ENCODE results near the gene ANK3.

DNA sequence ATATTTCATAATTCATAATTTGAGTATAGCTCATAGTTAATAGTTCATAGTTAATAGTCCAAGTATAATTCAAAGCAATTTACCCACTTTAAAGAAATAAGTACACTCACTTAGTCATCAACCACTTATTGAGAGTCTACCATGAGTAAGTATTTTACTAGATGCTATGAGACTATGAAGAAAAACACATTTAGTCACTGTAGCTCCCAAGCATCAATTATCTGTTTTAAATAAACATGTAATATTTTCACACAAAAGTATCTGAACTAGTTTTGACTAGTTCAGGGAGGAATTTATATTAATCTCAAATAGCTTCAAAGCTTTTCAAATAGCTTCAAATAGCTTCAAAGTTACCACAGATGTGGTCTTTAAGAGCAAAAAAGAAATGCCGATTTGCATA is 119.2 kb downstream of the ANK3 start:
- TF ChIP-seq, protein P1, sequence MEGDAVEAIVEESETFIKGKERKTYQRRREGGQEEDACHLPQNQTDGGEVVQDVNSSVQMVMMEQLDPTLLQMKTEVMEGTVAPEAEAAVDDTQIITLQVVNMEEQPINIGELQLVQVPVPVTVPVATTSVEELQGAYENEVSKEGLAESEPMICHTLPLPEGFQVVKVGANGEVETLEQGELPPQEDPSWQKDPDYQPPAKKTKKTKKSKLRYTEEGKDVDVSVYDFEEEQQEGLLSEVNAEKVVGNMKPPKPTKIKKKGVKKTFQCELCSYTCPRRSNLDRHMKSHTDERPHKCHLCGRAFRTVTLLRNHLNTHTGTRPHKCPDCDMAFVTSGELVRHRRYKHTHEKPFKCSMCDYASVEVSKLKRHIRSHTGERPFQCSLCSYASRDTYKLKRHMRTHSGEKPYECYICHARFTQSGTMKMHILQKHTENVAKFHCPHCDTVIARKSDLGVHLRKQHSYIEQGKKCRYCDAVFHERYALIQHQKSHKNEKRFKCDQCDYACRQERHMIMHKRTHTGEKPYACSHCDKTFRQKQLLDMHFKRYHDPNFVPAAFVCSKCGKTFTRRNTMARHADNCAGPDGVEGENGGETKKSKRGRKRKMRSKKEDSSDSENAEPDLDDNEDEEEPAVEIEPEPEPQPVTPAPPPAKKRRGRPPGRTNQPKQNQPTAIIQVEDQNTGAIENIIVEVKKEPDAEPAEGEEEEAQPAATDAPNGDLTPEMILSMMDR (IDR thresholded peaks at IDR 0.05), result no peak
- TF ChIP-seq POLR2A (IDR thresholded peaks at IDR 0.05), result no peak

Measured in testis (tissue), 2 donors.